Body of pancreas (tissue), 4 donors: Measurements from ENCODE around the gene LRIG2.

ENCODE experiments used
- POLR2A ChIP-seq, 3 donors: fragments of 450-650 bp; IDR thresholded peaks; one replicate each; pipeline ENCODE4 v1.6.1; 2016; ENCODE audit warnings: antibody characterized with exemption in 3 of 3, mild to moderate bottlenecking in 2 of 3
- TF ChIP-seq, protein P1 (sequence below), 7 experiments: fragments of 450-650 bp in 4 of 7; fragments of 200-600 bp in 3 of 7; sonication (generic) in 3 of 7; IDR thresholded peaks; one replicate each; pipeline ENCODE4 v1.5.1; 2016 to 2019; ENCODE audit warnings: antibody characterized with exemption in 7 of 7

DNA sequence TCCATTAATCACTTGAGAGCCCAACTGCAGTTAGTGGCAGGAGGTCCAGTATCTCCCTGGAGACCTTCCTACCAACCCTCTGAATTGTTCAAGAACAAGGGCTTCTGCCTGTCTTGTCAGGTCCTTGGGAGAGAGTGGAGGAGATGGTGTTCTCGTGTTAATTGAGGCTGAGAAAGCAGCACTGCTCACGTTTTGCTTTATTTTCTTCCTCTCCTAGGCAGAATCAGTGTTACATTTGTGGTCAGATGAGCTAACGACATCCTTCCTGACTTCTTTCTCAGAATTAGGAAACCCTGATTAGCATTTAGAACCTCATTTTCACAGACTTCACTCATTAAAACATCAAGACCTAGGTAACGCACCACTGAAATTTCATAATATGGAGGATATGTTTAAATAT is 26.4 kb upstream of the LRIG2 start:
- TF ChIP-seq POLR2A (IDR thresholded peaks at IDR 0.05) = no peak
- TF ChIP-seq, protein P1, sequence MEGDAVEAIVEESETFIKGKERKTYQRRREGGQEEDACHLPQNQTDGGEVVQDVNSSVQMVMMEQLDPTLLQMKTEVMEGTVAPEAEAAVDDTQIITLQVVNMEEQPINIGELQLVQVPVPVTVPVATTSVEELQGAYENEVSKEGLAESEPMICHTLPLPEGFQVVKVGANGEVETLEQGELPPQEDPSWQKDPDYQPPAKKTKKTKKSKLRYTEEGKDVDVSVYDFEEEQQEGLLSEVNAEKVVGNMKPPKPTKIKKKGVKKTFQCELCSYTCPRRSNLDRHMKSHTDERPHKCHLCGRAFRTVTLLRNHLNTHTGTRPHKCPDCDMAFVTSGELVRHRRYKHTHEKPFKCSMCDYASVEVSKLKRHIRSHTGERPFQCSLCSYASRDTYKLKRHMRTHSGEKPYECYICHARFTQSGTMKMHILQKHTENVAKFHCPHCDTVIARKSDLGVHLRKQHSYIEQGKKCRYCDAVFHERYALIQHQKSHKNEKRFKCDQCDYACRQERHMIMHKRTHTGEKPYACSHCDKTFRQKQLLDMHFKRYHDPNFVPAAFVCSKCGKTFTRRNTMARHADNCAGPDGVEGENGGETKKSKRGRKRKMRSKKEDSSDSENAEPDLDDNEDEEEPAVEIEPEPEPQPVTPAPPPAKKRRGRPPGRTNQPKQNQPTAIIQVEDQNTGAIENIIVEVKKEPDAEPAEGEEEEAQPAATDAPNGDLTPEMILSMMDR (IDR thresholded peaks at IDR 0.05) = no peak
